OCI-LY7 (cell line): ENCODE results near the gene METTL8. TPM values are rescaled to one million over a fixed set of nuclear protein-coding genes. Genes with fewer than 3 reads are reported as not detected.
A peak's percentile ranks its signal among the peaks of the same experiment; 100 is the strongest.

ENCODE experiments used
- BruUV-seq: library from RNA; stranded (reverse); fragments of 400-500 nt; replicated peaks from 2 replicates; lab custom pipeline; 2021; lab: Mats Ljungman, UMichigan
- CTCF ChIA-PET: fragments of 300-600 bp; sonication (Branson Sonifier 250); formaldehyde crosslinking; loops from one replicate; lab custom pipeline; 2022; ENCODE audit warnings: antibody characterized with exemption; ENCODE audit not compliant: unreplicated experiment; lab: Charles Lee
- POLR2A ChIA-PET: fragments of 300-600 bp; sonication (Branson Sonifier 250); formaldehyde crosslinking; loops from one replicate; lab custom pipeline; 2022; ENCODE audit warnings: antibody characterized with exemption; lab: Charles Lee
- DNase-seq: peaks from one replicate; pipeline ENCODE4 v3.0.0-alpha.2; 2015; ENCODE audit warnings: low spot score
- H2AFZ ChIP-seq: fragments of 200-600 bp; sonication (generic), shearing (Covaris generic); 2 replicates; pipeline ENCODE4 v1.6.1; 2014; ENCODE audit warnings: mild to moderate bottlenecking, antibody characterized with exemption, low read length, moderate library complexity
- H3K27ac ChIP-seq: fragments of 200-600 bp; sonication (generic); 2 replicates; pipeline ENCODE4 v1.5.1; 2014; ENCODE audit warnings: mixed run types, low read depth, mild to moderate bottlenecking, moderate library complexity, low read length, inconsistent platforms; ENCODE audit not compliant: poor library complexity, severe bottlenecking
- H3K36me3 ChIP-seq: fragments of 200-600 bp; sonication (generic); 2 replicates; pipeline ENCODE4 v1.6.1; 2014; ENCODE audit warnings: mild to moderate bottlenecking, antibody characterized with exemption, low read length, moderate library complexity, mixed read lengths; ENCODE audit not compliant: insufficient read depth
- H3K4me1 ChIP-seq: fragments of 200-600 bp; sonication (generic); 2 replicates; pipeline ENCODE4 v1.5.1; 2014; ENCODE audit warnings: mild to moderate bottlenecking, low read length; ENCODE audit not compliant: insufficient read depth, poor library complexity, severe bottlenecking
- H3K4me2 ChIP-seq: fragments of 200-600 bp; sonication (generic); 2 replicates; pipeline ENCODE4 v1.6.1; 2014; ENCODE audit warnings: mild to moderate bottlenecking, low read length
- H3K4me3 ChIP-seq: fragments of 200-600 bp; sonication (generic); 2 replicates; pipeline ENCODE4 v1.5.1; 2014; ENCODE audit warnings: mild to moderate bottlenecking, low read depth, low read length; ENCODE audit not compliant: poor library complexity, severe bottlenecking
- H3K79me2 ChIP-seq: fragments of 200-600 bp; sonication (generic); 2 replicates; pipeline ENCODE4 v1.6.1; 2016; ENCODE audit warnings: low read depth, mild to moderate bottlenecking, low read length, moderate library complexity, mixed read lengths; ENCODE audit not compliant: insufficient read depth
- H3K9me2 ChIP-seq: fragments of 200-600 bp; sonication (generic); 2 replicates; pipeline ENCODE4 v1.6.1; 2016; ENCODE audit warnings: mild to moderate bottlenecking, low read length, mixed read lengths; ENCODE audit not compliant: insufficient read depth
- H3K9me3 ChIP-seq: fragments of 200-600 bp; sonication (generic); 2 replicates; pipeline ENCODE4 v1.6.1; 2014; ENCODE audit warnings: mild to moderate bottlenecking, mixed run types, low read length, mixed read lengths
- H4K20me1 ChIP-seq: fragments of 200-600 bp; sonication (generic); 2 replicates; pipeline ENCODE4 v1.6.1; 2014; ENCODE audit warnings: mild to moderate bottlenecking, antibody characterized with exemption, low read length, moderate library complexity, mixed read lengths; ENCODE audit not compliant: insufficient read depth
- CTCF ChIP-seq: fragments of 200-600 bp; sonication (generic); conservative IDR thresholded peaks from 2 replicates; pipeline ENCODE4 v1.5.1; 2014; ENCODE audit warnings: mild to moderate bottlenecking, antibody characterized with exemption, low read length, moderate library complexity, mixed read lengths
- EZH2phosphoT487 ChIP-seq: fragments of 200-600 bp; sonication (generic); IDR thresholded peaks from 2 replicates; pipeline ENCODE4 v1.6.1; 2018; ENCODE audit warnings: low read depth, borderline replicate concordance, mild to moderate bottlenecking, mixed run types, antibody characterized with exemption, low read length, moderate library complexity, mixed read lengths
- intact Hi-C: fragments of 100-400 bp; cut with micrococcal nuclease; formaldehyde crosslinking; loops from one replicate; pipeline ENCODE4 v1.10.0; 2022; ENCODE audit not compliant: unreplicated experiment
- total RNA-seq, 2 experiments: library from RNA; depleted of rRNA in 1 of 2; stranded (reverse); fragments of >200 nt in 1 of 2; shearing (Covaris generic) in 1 of 2; gene quantifications; 2 replicates each; pipeline ENCODE4 v1.2.3, GENCODE V29; 2014 to 2022

Gene METTL8
- total RNA-seq, 2 experiments from 2014 or later, result 11.8 to 33.0 TPM

- no TSS peak for BruUV-seq
- intact Hi-C loops, result no loop called here
- CTCF ChIA-PET, result interaction anchor here (0.8 to 1.0 kb wide), 2 partner anchors 35 to 68 kb away, joined by 4 read pairs; no protein-coding TSS in a partner anchor
- Histone ChIP-seq H3K4me2 (no peak overlapping the region), H3K9me3 (no peaks in the 10 kb centered on the region), H2AFZ (peak overlapping the region; percentile 48; the same call in 1 of the 2 replicates), H4K20me1 (no peaks in the 10 kb centered on the region), H3K79me2 (peaks cover 8% of the 10 kb centered on the region; the same call in 1 of the 2 replicates), H3K36me3 (no peaks in the 10 kb centered on the region; the same call in 1 of the 2 replicates), H3K27ac (peak overlapping the region; percentile 48), H3K4me3 (no peak overlapping the region), H3K4me1 (peaks cover 53% of the 10 kb centered on the region), H3K9me2 (no peaks in the 10 kb centered on the region)
- TF ChIP-seq CTCF, result no peak
- no peak for TF ChIP-seq EZH2phosphoT487
- POLR2A ChIA-PET, result interaction anchor here (0.6 to 2.1 kb wide), 12 partner anchors 9 to 195 kb away, joined by 3 to 16 read pairs (median 4); no protein-coding TSS in a partner anchor
- DNase-seq, result no peak
Measured at GRCh38 chr2:171348056-171348455, 85.7 kb downstream of the METTL8 start.

DNA sequence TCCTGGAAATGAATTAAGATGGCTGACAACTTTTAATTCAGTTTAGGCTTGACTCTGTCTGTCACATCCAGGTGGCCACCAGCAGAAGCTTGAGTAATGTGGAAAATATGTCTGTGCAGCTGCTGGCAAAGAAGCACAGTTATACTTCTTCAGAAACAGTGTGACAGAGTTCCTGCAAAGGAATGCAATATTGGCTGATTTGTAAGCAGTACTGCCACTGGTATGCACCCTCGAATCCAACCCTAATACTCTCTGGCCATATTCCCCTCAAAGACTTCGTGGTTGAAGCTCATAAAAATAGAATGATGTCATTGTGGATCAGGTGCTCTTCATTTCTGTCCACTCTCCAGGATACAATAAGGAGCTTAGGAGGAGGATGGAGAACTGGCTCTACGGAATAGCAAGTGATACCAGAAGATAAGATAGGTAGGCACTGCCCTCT, 86.2 kb downstream of the METTL8 start:
- no peaks in the 10 kb centered on the region for H3K9me3 ChIP-seq
- H3K79me2 ChIP-seq, result peaks cover 8% of the 10 kb centered on the region; the same call in 1 of the 2 replicates
- BruUV-seq, result no TSS peak
- TF ChIP-seq CTCF, result no peak
- TF ChIP-seq EZH2phosphoT487, result no peak
- no peaks in the 10 kb centered on the region; the same call in 1 of the 2 replicates for H3K36me3 ChIP-seq
- no peaks in the 10 kb centered on the region for H4K20me1 ChIP-seq
- POLR2A ChIA-PET, result interaction anchor here (0.6 to 2.1 kb wide), 12 partner anchors 9 to 194 kb away, joined by 3 to 16 read pairs (median 4); no protein-coding TSS in a partner anchor
- H3K27ac ChIP-seq, result peak overlapping the region; percentile 48
- H3K9me2 ChIP-seq, result no peaks in the 10 kb centered on the region
- H2AFZ ChIP-seq, result peak overlapping the region; percentile 48
- peaks cover 56% of the 10 kb centered on the region for H3K4me1 ChIP-seq
- intact Hi-C loops, result no loop called here
- H3K4me2 ChIP-seq, result peak overlapping the region; percentile 52
- CTCF ChIA-PET, result interaction anchor here (0.8 to 1.0 kb wide), 2 partner anchors 35 to 68 kb away, joined by 4 read pairs; no protein-coding TSS in a partner anchor
- no peak overlapping the region for H3K4me3 ChIP-seq
- DNase-seq, result peak; percentile 67
